ENCODE measurements around the gene IVD. TPM values are rescaled to one million over a fixed set of nuclear protein-coding genes. Genes with fewer than 3 reads are reported as not detected.

Gene IVD
- total RNA-seq, 1 experiment from 2014 or later: 13.6 TPM

GRCh38 chr15:40377606-40378005 is 28.0 kb upstream of the IVD start:
- DNase-seq (ENCODE audit: low spot score): no peak

GRCh38 chr15:40379374-40379773 is 26.2 kb upstream of the IVD start:
- no peak for DNase-seq (ENCODE audit: low spot score)

DNA sequence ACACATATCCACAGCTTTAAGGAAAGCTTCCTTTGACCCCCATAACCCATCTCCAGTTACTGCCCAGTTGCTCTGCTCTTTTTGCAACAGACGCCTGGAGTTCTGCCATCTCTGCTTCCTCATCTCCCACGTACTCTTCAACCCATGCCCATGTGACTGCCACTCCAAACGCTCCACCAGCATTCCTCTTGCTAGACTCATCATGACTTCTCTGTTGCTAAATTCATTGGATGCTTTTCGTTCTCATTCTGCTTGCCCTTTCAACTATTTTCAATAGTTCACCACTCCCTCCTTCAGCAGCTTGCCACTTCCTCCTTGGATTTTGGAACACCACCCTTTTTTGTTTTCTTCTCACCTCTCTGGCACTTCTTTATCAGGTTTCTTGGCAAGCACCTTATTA is 25.7 kb upstream of the IVD start:
- peak; percentile 73 for DNase-seq (ENCODE audit: low spot score)

GRCh38 chr15:40380636-40381035 is 25.0 kb upstream of the IVD start:
- no peak for DNase-seq (ENCODE audit: low spot score)

GRCh38 chr15:40381818-40382529 is 23.6 kb upstream of the IVD start:
- no peak for DNase-seq (ENCODE audit: low spot score)

DNA sequence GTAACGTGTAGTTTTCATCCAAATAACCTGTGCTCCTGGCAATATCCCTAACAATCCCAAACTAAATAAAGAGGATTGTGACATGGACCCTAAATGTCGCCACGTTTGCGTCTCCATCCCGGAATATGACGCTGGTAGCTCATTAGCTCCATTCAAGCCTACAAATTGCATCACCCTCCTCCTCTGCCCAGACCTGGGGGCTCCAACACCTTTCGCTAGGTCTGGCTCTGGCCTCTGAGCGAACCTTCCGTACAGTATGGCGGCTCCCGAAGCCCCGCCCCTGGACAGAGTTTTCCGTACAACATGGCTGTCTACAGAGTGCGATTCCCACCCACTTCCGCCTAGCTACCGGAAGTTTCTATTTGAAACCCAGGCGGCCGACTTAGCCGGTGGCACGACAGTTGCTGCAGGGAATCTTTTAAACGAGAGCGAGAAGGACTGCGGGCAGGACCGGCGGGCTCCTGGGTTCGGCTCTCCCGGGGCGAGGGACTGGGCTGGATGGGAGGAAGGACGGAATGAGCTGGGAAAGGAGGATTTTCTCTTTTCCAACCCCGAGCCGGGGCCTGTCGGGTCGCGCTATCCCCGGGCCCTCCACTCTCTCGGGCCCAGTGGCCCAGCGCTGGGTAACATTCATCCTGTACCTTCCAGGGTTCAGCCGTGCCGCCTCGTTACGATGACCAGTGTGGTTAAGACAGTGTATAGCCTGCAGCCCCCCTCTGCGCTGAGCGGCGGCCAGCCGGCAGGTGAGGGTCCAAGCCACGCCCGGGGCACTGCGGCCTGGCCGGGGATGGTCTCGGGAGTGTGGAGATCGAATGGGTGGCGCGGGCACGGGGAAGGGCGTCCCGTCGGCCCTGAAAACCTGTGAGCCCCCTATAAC is 22.8 kb upstream of the IVD start, which contains the start of gene KNSTRN:
Gene KNSTRN (plus strand): TSS at position 142 of the 877 bp plus-strand sequence. CDS start 115 bp downstream, at position 257.
- DNase-seq (ENCODE audit: low spot score): peak; percentile 88

GRCh38 chr15:40386480-40386879 is 19.1 kb upstream of the IVD start:
- no peak for DNase-seq (ENCODE audit: low spot score)

- no peak for DNase-seq (ENCODE audit: low spot score)
Observed at GRCh38 chr15:40388941-40389823, 16.4 kb upstream of the IVD start.

DNA sequence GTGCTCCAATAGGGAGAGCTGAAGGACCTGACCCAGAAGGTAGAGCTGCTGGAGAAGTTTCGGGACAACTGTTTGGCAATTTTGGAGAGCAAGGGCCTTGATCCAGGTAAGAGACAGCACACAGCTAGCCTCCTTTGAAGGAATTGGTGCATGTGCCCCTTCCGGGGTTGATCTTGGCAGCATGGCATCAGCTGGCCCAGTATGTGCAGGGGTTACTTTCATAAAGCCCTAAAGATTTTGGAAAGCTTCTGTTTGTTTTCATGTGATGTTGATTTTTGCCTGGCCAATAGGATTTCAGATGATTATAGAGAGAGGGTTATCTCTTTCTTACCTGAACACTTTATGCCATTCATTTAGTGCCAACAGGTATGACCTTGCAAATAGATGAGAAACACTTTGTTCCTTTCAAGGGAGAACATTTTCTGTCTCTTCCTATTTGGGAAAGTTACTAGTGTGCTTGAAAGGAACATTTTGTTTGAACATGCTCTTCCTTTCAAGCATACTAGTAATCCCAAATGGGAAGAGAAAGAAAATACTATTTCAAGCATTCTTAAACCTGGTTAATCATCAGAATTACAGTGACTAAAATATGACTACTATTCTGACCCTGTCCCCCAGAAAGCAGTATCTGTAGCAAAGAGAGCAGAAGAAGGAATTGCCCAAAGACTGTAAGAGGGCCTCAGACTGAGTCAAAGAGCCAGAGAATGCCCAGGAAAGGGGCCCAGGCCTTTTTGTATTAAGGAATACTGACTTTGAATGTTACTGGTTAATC is 15.6 kb upstream of the IVD start:
- no peak for DNase-seq (ENCODE audit: low spot score)

GRCh38 chr15:40392986-40393948 is 12.3 kb upstream of the IVD start:
- no peak for DNase-seq (ENCODE audit: low spot score)

GRCh38 chr15:40397688-40398412 is 7.7 kb upstream of the IVD start:
- DNase-seq (ENCODE audit: low spot score): no peak

- no peak for DNase-seq (ENCODE audit: low spot score)
Observed at GRCh38 chr15:40398413-40398873, 7.2 kb upstream of the IVD start.

DNA sequence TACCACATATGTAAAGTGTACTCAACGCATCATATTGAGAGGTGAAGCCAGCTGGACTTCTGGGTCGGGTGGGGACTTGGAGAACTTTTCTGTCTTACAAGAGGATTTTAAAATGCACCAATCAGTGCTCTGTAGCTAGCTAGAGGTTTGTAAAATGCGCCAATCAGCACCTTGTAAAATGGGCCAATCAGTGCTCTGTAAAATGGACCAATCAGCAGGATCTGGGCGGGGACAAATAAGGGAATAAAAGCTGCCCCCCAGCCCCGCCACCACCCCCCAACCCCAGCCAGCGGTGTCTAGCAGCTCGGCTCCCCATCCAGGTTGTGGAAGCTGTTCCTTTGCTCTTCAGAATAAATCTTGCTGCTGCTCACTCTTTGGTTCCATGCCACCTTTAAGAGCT is 6.2 kb upstream of the IVD start:
- DNase-seq (ENCODE audit: low spot score): no peak

DNA sequence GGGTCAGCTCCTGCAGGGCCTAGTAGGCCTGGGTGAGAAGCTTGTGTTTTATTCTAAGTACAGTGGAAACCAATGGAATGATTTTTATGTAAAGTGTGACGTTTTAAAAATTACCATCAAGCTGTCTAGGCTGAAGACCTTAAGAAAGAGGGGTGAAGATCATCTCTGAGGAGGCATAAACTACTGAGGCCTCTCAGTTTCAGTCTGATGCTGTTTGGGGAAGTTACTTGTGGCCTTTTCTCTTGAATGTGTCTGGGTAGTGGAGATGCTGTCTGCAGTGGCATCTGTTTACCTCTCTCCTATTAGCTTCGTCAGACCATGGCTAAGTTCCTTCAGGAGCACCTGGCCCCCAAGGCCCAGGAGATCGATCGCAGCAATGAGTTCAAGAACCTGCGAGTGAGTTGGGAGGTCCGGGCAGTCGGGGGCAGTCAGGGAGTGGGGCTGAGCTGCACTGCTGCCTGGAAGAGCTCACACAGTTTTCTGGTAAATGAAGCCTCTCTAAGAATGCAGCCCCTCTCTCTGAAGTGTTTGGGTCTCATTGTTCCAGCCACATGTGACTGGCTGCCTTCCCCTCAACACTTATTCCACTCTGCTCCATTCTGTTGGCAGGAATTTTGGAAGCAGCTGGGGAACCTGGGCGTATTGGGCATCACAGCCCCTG is 1.9 kb downstream of the IVD start:
- no peak for DNase-seq (ENCODE audit: low spot score)

- no peak for DNase-seq (ENCODE audit: low spot score)
Observed at GRCh38 chr15:40409366-40409765, 3.8 kb downstream of the IVD start.

DNA sequence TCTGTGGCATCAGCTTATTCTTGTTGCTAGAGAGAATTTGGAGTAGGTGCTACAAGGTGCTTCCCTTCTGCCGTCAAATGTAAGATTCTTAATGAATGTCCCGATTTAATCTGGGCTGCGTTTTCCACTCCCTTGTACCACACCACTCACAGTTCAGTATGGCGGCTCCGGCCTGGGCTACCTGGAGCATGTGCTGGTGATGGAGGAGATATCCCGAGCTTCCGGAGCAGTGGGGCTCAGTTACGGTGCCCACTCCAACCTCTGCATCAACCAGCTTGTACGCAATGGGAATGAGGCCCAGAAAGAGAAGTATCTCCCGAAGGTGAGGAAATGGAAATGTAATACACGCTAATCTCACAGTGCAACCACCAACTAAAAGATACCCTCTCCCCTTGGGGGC is 4.9 kb downstream of the IVD start:
- DNase-seq (ENCODE audit: low spot score): no peak

- DNase-seq (ENCODE audit: low spot score): no peak
Observed at GRCh38 chr15:40412095-40412759, 6.6 kb downstream of the IVD start.

DNA sequence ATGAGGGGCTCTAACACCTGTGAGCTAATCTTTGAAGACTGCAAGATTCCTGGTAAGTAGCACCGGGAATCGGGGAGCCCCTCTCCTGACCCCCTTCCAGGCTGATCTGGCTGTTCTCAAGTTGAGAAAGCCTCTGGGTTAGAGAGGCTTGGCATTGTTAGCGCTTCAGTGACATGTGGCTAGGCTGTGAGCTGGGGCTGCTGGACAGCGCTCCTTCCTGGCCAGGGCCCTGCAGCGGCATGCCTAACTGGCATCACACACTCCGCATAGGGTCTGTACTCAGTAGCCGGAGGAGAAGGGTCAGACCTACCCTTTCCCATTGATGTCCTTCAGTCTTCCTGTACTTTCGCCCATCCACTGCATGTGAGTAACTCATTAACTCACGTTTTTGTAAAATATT is 7.4 kb downstream of the IVD start:
- no peak for DNase-seq (ENCODE audit: low spot score)

Data from H4 (cell line).